SK-N-SH (cell line): ENCODE results near the gene NHS. TPM values are rescaled to one million over a fixed set of nuclear protein-coding genes. Genes with fewer than 3 reads are reported as not detected.

ENCODE experiments used
- CTCF ChIA-PET: fragments of 300-600, 350-600 bp; formaldehyde crosslinking; extraction: SDS; loops from one replicate; lab custom pipeline; 2021; lab: Yijun Ruan, JAX
- POLR2A ChIA-PET: fragments of 350-600 bp; sonication (Branson Sonifier 250); formaldehyde crosslinking; extraction: SDS; loops from one replicate; lab custom pipeline; 2020; ENCODE audit warnings: antibody characterized with exemption, inconsistent platforms; lab: Yijun Ruan, JAX
- DNase-seq: peaks from one replicate; pipeline ENCODE4 v3.0.0; 2012
- H2AFZ ChIP-seq: fragments of 200-600 bp; sonication (generic); 2 replicates; pipeline ENCODE4 v1.8.1; 2016; ENCODE audit warnings: antibody characterized with exemption, mild to moderate bottlenecking, low read depth
- H3F3A ChIP-seq: fragments of 200-600 bp; sonication (generic); replicated peaks from 2 replicates; pipeline ENCODE3; 2016; ENCODE audit warnings: antibody characterized with exemption, mild to moderate bottlenecking; ENCODE audit not compliant: insufficient read depth
- H3K27ac ChIP-seq, 2 experiments: fragments of 200-500 bp in 1 of 2; fragments of 200-600 bp in 1 of 2; sonication (Bioruptor generic) in 1 of 2; sonication (generic), shearing (Covaris generic) in 1 of 2; 2 replicates each; pipeline versions ENCODE4 v1.5.1 to v1.6.1; 2014 to 2016; ENCODE audit warnings: low read depth in 2 of 2, inconsistent platforms in 1 of 2, low read length in 1 of 2, mild to moderate bottlenecking in 1 of 2, mixed read lengths in 1 of 2
- H3K27me3 ChIP-seq: fragments of 200-600 bp; sonication (generic), shearing (Covaris generic); 2 replicates; pipeline ENCODE4 v1.6.1; 2016; ENCODE audit warnings: mixed run types; ENCODE audit not compliant: insufficient read depth
- H3K36me3 ChIP-seq, 2 experiments: fragments of 200-500 bp in 1 of 2; fragments of 200-600 bp in 1 of 2; sonication (Bioruptor generic) in 1 of 2; sonication (generic) in 1 of 2; replicated peaks in 1 of 2; 2 replicates each; pipeline versions ENCODE3 to v1.5.1; 2014 to 2016; ENCODE audit warnings: low read length in 1 of 2, mild to moderate bottlenecking in 1 of 2; ENCODE audit not compliant: insufficient read depth in 2 of 2, control insufficient read depth in 1 of 2
- H3K4me1 ChIP-seq, 2 experiments: fragments of 200-500 bp in 1 of 2; fragments of 200-600 bp in 1 of 2; sonication (Bioruptor generic) in 1 of 2; sonication (generic), shearing (Covaris generic) in 1 of 2; 2 replicates each; pipeline versions ENCODE4 v1.5.1 to v1.6.1; 2014 to 2016; ENCODE audit warnings: low read depth in 1 of 2, low read length in 1 of 2, mixed run types in 1 of 2; ENCODE audit not compliant: insufficient read depth in 2 of 2, control insufficient read depth in 1 of 2
- H3K4me2 ChIP-seq: fragments of 200-600 bp; sonication (generic), shearing (Covaris generic); 2 replicates; pipeline ENCODE4 v1.6.1; 2017; ENCODE audit warnings: mixed run types
- H3K4me3 ChIP-seq, 2 experiments: fragments of 200-500 bp in 1 of 2; fragments of 200-600 bp in 1 of 2; sonication (Bioruptor generic) in 1 of 2; sonication (generic), shearing (Covaris generic) in 1 of 2; 2 replicates each; pipeline versions ENCODE4 v1.5.1 to v1.8.1; 2014 to 2016; ENCODE audit warnings: low read depth in 2 of 2, inconsistent platforms in 1 of 2, low read length in 1 of 2, mild to moderate bottlenecking in 1 of 2, mixed read lengths in 1 of 2, moderate library complexity in 1 of 2
- H3K79me2 ChIP-seq: fragments of 200-600 bp; sonication (generic); 2 replicates; pipeline ENCODE4 v1.8.1; 2017; ENCODE audit warnings: mild to moderate bottlenecking; ENCODE audit not compliant: insufficient read depth
- H3K9ac ChIP-seq: fragments of 200-600 bp; sonication (generic); 2 replicates; pipeline ENCODE4 v1.6.1; 2017; ENCODE audit warnings: mixed run types
- H3K9me2 ChIP-seq: fragments of 200-600 bp; sonication (generic); 2 replicates; pipeline ENCODE4 v1.6.1; 2017; ENCODE audit warnings: mixed run types
- H3K9me3 ChIP-seq: fragments of 200-600 bp; sonication (generic); 2 replicates; pipeline ENCODE4 v1.6.1; 2017; ENCODE audit warnings: mixed run types, mild to moderate bottlenecking, moderate library complexity
- H4K20me1 ChIP-seq: fragments of 200-600 bp; sonication (generic); 2 replicates; pipeline ENCODE4 v1.6.1; 2017; ENCODE audit warnings: mild to moderate bottlenecking, mixed run types; ENCODE audit not compliant: insufficient read depth
- EZH2phosphoT487 ChIP-seq: fragments of 200-600 bp; sonication (generic); IDR thresholded peaks from 2 replicates; pipeline ENCODE4 v1.6.1; 2017; ENCODE audit warnings: low read depth, mixed run types, mild to moderate bottlenecking, antibody characterized with exemption, moderate library complexity, borderline replicate concordance
- FOSL2 ChIP-seq: IDR thresholded peaks from 2 replicates; pipeline ENCODE4 v1.4.0; 2012; ENCODE audit warnings: low read depth, mild to moderate bottlenecking, moderate library complexity, borderline replicate concordance
- FOXM1 ChIP-seq: IDR thresholded peaks from 2 replicates; pipeline ENCODE4 v1.4.0; 2012; ENCODE audit warnings: low read depth, mild to moderate bottlenecking
- IRF3 ChIP-seq: fragments of 150-350 bp; IDR thresholded peaks from 2 replicates; pipeline ENCODE4 v1.6.1; 2016; ENCODE audit warnings: mild to moderate bottlenecking, low read depth, low read length
- MAX ChIP-seq: IDR thresholded peaks from 2 replicates; pipeline ENCODE4 v1.4.0; 2012; ENCODE audit warnings: low read depth
- MEF2A ChIP-seq: IDR thresholded peaks from 2 replicates; pipeline ENCODE4 v1.4.0; 2012; ENCODE audit warnings: low read depth, borderline replicate concordance
- RAD21 ChIP-seq: IDR thresholded peaks from 2 replicates; pipeline ENCODE4 v1.6.1; 2012; ENCODE audit warnings: mild to moderate bottlenecking, low read length
- RCOR1 ChIP-seq: fragments of 150-350 bp; IDR thresholded peaks from 2 replicates; pipeline ENCODE4 v1.6.1; 2017; ENCODE audit warnings: antibody characterized with exemption, low read length
- REST ChIP-seq: IDR thresholded peaks from 2 replicates; pipeline ENCODE4 v1.6.1; 2012; ENCODE audit warnings: mild to moderate bottlenecking, low read depth, low read length, moderate library complexity
- RXRA ChIP-seq: IDR thresholded peaks from 2 replicates; pipeline ENCODE4 v1.4.0; 2012; ENCODE audit warnings: low read depth, mild to moderate bottlenecking, borderline replicate concordance
- SMC3 ChIP-seq: IDR thresholded peaks from 2 replicates; pipeline ENCODE4 v1.6.1; 2012; ENCODE audit warnings: low read depth, low read length, improper control_type of control experiment
- TAF1 ChIP-seq: IDR thresholded peaks from 2 replicates; pipeline ENCODE4 v1.6.1; 2012; ENCODE audit warnings: low read depth, mild to moderate bottlenecking, low read length, moderate library complexity, borderline replicate concordance
- USF1 ChIP-seq: IDR thresholded peaks from 2 replicates; pipeline ENCODE4 v1.4.0; 2012; ENCODE audit warnings: low read depth, borderline replicate concordance
- ZBTB33 ChIP-seq: IDR thresholded peaks from 2 replicates; pipeline ENCODE4 v1.4.0; 2012; ENCODE audit warnings: low read depth, borderline replicate concordance
- whole genome bisulfite sequencing: methylation state at CpG from one replicate; pipeline ENCODE4 v1.1.6; 2017; ENCODE audit warnings: low lambda C conversion rate; 5-methylcytosine and 5-hydroxymethylcytosine counted together
- polyA plus RNA-seq, 3 experiments: library from polyadenylated mRNA; depleted of rRNA; stranded (reverse); fragments of >200 nt; gene quantifications; 2 replicates each; pipeline ENCODE4 v1.2.3, GENCODE V29; 2012

The NHS gene
- polyA plus RNA-seq, 1 of the 3 experiments (the other 2 are of a cell fraction), result 1.0 TPM

- 61% methylated on average over 5 of the region's 5 CpGs for WGBS
- Histone ChIP-seq H4K20me1 (no peaks in the 10 kb centered on the region), H3K9ac (no peak overlapping the region), H2AFZ (no peak overlapping the region), H3K27me3 (no peaks in the 10 kb centered on the region), H3K36me3 (peaks cover 4 to 10% of the 10 kb centered on the region in 2 experiments), H3K9me3 (no peaks in the 10 kb centered on the region), H3K27ac (no peak overlapping the region), H3F3A (no peaks in the 10 kb centered on the region), H3K4me2 (no peak overlapping the region), H3K4me3 (no peak overlapping the region), H3K4me1 (no peaks in the 10 kb centered on the region), H3K9me2 (no peaks in the 10 kb centered on the region), H3K79me2 (no peaks in the 10 kb centered on the region)
- TF ChIP-seq REST (no peak), MAX (no peak), EZH2phosphoT487 (no peak), SMC3 (no peak), MEF2A (no peak), RCOR1 (no peak), USF1 (no peak), RXRA (no peak), RAD21 (no peak), ZBTB33 (no peak), FOSL2 (no peak), TAF1 (no peak), FOXM1 (no peak), IRF3 (no peak)
- ChIA-PET POLR2A (no interaction called here), CTCF (no interaction called here)
- no peak for DNase-seq
These were observed 373.7 kb downstream of the NHS start for GRCh38 chrX:17748684-17749083.
